GM19463 (cell line): Measurements from ENCODE around the gene TMPO.
"Not testable (repeated sequence)": the region's sequence is repeated elsewhere in the genome, so short reads cannot be mapped to it uniquely, and the experiment has no call there.

Experiments
- ATAC-seq: cut with Tn5 transposase; IDR thresholded peaks from one replicate; pipeline ENCODE4 v1.9.1; 2021; ENCODE audit warnings: mild to moderate bottlenecking, moderate library complexity; ENCODE audit not compliant: unreplicated experiment

TMPO gene

DNA sequence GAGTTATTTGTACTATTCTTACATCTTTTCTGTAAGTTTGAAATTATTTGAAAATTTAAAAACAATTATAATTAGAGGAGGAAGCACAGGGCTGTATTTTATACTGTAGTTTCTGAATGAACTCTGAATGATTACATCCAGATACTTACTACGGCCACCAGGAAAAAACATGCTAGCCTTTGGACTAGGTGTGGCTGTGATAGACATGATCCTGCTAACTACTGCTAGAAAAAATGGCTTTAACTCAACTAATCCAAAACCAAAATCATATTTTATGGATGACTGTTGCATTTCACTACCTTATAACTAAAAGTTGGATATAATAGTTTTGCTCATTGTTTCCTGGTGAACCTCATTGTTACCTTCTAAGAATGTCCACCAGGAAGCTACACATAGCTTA is 63.0 kb downstream of the TMPO start:
- ATAC-seq = no peak

DNA sequence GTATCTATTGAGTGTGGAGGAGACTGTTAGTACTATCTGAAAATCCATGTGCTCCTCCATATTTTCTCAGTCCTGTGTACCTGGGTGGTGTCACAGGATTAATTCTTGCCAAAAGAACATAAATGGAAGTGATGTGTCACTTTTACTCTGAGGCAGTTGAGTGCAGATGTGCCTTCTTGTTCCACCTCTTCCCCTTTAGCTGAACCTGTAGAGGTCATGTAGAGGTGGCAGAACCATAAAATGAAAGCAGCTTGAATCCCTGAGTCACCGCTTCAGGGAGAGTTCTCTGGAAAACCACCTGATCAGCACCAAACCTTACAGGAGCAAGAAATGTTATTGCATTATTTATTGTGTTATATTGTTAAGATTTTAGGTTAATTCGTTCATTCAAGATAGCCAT is 63.4 kb downstream of the TMPO start:
- no peak for ATAC-seq

- no peak for ATAC-seq
Observed at GRCh38 chr12:98579347-98579746, 64.0 kb downstream of the TMPO start.

- ATAC-seq = no peak
Observed at GRCh38 chr12:98579835-98580234, 64.4 kb downstream of the TMPO start.

DNA sequence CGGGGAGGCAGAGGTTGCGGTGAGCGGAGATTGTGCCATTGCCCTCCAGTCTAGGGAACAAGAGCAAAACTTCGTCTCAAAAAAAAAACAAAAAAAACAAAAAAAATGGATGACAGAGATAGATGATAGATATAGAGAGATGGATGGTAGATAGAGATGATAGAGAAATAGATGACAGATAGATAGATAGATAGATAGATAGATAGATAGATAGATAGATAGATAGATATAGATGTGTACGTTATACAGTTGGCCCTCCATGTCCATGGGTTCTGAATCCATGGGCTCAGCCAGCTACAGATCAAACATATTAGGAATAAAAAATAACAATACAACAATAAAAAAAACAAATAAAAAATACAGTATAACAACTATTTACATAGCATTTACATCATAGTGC is 65.3 kb downstream of the TMPO start:
- no peak for ATAC-seq

- ATAC-seq = no peak
Observed at GRCh38 chr12:98581101-98581500, 65.7 kb downstream of the TMPO start.

GRCh38 chr12:98582093-98582492 is 66.7 kb downstream of the TMPO start:
- no peak for ATAC-seq

- no peak for ATAC-seq
Observed at GRCh38 chr12:98587084-98587483, 71.7 kb downstream of the TMPO start.

- ATAC-seq = no peak
Observed at GRCh38 chr12:98591209-98591608, 75.8 kb downstream of the TMPO start.

GRCh38 chr12:98592825-98593322 is 77.5 kb downstream of the TMPO start:
- no peak for ATAC-seq

- ATAC-seq = peak; percentile 99
Observed at GRCh38 chr12:98593351-98594049, 78.1 kb downstream of the TMPO start, which contains the start of gene SLC25A3. Gene SLC25A3, plus strand, starts transcription at chr12:98593686. Its CDS starts 293 bp downstream, at chr12:98593979.

DNA sequence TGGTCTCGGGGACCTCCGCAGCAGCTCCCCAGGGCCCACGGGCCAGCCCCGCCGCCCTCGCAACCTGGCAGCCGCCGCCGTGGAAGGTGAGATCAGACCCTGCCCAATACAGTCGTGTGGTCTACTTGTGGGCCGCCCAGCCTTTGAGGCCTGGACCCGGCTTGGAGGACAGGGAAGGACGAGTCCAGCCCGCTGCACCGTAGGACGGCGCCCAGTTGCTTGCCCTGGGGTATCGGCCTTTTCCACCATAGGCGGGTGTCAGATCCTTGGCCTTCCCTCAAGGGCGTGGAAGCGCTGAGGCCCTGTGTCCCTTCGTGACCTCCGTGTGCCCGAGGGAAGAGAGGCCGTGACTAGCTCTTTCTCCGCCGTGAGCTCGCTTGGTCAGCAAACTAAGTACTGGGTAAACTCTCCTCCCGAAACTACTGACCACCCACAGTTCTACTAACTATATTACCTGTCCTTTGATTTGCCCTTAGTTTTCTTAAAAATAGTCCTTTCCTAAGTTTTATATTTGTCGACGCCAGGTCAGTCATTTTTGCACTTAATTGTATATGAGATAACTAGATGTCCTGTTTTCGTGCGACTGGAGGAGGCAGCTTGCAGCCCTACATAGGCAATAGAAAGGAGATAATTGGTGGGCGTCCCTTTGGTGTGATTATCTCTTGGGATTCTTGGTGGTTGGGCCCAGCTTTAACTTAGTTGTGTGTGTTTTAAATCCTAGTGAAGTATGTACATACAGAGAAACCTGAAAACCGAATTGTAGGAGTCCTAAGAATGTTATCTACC is 78.9 kb downstream of the TMPO start:
- ATAC-seq = no peak

DNA sequence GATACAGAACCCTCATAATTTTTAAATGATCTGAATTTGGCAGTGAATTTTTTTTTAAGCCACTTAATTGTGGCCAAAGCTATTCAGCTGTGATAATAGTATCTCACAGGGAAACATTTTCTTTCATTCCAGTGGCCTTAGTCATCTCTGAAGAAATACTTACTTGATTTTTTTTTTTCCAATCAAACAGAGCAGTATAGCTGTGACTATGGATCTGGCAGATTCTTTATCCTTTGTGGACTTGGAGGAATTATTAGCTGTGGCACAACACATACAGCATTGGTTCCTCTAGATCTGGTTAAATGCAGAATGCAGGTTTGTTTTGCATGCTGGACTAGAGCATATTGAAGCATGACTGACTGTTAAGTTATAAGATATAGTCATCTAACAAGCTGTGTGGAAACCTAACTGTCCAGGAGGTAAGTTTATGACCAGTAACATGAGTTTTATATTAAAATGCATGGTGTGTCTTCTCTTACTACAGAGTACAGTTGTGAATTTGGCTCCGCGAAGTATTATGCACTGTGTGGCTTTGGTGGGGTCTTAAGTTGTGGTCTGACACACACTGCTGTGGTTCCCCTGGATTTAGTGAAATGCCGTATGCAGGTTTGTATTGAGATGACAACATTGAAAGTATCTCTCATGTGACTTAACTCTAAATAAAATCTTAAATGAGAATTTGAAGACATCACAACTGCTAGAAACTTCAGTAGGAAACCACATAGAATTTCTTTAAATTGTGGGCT is 80.0 kb downstream of the TMPO start:
- ATAC-seq = no peak

DNA sequence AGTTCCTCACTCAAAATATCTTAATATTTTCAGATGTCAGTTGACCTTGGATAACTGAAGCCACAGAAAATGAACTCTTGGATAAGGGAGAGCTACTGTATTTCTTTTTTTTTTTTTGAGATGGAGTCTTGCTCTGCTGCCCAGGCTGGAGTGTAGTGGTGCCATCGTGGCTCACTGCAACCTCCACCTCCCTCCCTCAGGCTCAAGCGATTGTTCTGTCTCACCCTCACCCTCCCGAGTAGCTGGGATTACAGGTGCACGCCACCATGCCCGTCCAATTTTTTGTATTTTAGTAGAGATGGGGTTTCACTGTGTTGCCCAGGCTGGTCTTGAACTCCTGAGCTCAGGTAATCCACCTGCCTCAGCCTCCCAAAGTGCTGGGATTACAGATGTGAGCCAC is 81.9 kb downstream of the TMPO start:
- not testable (repeated sequence) for ATAC-seq
